Stimulated activated CD4-positive, alpha-beta T cell treated with anti-CD3 and anti-CD28 coated beads, TNF-alpha, amount 100 ng/mL, for 4 hours (primary cell): ENCODE results near the gene ANKRD1.

Experiments used
- DNase-seq, 3 experiments: peaks; one replicate each; pipeline ENCODE4 v3.0.0-alpha.2; 2020; ENCODE audit warnings: low read depth in 3 of 3

Gene ANKRD1

GRCh38 chr10:90935581-90936275 lies 14.8 kb upstream of the ANKRD1 start:
- DNase-seq, result no peak

GRCh38 chr10:90930971-90931871 lies 10.3 kb upstream of the ANKRD1 start:
- no peak for DNase-seq

GRCh38 chr10:90930070-90930837 lies 9.4 kb upstream of the ANKRD1 start:
- no peak for DNase-seq

DNA sequence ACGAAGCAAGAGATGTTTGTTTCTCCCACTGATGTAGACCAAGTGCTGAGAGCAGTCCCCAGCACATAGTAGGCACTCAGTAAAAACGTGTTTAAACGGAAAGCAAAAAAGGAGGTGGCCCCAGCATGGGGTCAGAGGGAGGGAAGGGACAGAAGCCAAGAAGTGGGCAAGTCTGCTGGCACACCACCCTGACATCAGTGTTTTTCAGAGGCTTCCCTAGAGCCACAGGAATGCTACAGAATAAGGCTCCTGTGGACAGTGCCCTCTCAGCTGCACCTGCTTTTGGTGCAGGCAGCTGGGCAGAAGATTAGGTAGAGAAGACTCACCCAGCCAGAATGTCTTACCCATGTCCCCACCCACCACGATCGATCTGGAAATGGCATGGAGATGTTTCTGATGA lies 8.3 kb upstream of the ANKRD1 start:
- no peak for DNase-seq

DNA sequence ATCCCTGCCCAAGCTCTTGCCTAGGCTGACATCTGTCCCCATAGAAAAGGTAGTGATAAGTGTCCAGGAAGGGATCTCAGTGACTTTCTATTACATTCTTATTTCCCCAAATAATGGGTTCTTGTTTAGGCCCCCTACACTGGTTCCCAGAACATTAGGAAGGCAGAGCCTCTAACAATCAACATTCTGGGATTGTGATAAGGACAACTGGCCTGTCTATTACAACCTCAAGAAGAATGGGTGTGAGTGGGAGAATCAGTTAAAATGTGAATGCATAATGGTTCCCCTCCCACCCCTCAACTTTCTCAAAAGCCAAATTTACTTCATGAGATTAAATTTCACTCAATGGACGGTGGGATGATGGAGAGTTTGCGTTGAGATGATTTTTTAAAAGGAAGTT lies 6.4 kb upstream of the ANKRD1 start:
- no peak for DNase-seq

GRCh38 chr10:90925079-90926029 lies 4.5 kb upstream of the ANKRD1 start:
- DNase-seq, result no peak

- no peak for DNase-seq
Observed at GRCh38 chr10:90924552-90924951, 3.7 kb upstream of the ANKRD1 start.

GRCh38 chr10:90923111-90923731 lies 2.3 kb upstream of the ANKRD1 start:
- no peak for DNase-seq

- no peak for DNase-seq
Observed at GRCh38 chr10:90921906-90922305, 1.0 kb upstream of the ANKRD1 start.

DNA sequence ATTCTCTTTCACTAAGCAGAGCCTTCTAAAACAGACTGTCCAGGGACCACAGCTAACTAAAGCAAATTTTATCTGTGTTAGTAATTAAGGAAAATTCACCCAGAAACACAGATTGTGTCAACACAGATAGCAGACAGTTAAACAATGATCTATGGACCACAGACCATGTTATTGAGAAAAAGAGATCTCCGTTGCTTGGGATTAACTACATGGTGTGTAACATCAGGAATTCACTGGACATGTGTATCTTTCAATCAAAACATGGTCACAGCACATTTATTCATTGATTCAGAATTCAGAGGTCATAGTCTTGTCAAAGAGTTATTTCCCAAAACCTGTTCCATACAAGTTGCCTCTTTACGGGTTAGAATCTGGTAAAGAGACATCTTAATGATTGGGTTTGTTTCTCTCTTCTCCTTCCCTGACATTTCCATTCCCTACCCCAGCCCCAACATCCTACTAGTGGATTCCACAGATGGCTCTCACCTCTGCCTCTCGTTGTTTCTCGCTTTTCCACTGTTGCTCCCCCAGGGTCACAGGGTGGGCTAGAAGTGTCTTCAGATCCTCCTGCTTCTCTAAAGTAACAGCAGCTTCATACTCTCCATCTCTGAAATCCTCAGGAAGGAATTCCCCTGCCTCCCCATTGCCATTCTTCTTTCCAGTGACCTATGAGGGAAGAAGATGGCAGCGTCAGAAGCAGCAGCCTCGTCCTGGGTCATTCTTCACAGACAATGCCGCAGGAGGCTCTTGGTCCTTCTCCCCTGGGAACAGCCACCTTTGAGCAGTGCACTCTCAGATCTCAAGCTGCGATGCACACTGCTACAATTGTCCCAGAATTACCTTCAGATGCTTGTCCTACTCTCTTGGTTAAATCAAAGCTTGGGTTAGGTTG lies 958 bp downstream of the ANKRD1 start:
- no peak for DNase-seq

GRCh38 chr10:90917968-90918318 lies 2.9 kb downstream of the ANKRD1 start:
- DNase-seq, result no peak

DNA sequence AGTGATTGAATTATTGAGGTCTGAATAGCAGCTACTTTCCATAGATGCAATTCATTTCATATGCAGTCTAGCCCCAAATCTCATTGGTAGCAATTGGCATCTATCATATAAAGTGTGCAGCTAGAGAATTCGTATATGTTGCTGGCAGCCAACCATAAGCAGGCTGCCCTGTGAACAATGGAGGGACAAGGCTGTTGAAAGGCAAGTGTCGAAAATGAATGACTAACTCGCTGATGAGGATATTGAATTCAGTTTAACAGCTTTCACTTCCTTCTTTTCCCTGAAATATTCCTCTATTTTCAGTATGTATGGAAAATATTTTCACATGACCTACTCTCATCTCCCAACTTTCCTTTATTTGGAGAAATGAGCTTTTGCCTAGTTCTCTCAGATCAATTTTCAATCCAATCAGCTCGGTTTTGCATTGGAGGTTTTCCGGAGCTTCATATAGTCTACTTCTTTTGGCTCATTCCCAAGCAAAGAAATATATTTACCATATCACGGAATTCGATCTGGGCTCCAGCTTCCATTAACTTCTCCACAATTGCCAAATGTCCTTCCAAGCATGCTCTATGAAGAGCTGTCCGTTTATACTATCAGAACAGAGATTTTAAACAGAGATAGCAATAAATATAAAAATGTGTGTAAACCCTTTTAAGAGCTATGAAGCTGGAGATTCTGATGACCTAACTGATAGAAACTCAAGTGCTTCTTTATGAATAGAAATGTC lies 3.5 kb downstream of the ANKRD1 start:
- DNase-seq, result no peak

DNA sequence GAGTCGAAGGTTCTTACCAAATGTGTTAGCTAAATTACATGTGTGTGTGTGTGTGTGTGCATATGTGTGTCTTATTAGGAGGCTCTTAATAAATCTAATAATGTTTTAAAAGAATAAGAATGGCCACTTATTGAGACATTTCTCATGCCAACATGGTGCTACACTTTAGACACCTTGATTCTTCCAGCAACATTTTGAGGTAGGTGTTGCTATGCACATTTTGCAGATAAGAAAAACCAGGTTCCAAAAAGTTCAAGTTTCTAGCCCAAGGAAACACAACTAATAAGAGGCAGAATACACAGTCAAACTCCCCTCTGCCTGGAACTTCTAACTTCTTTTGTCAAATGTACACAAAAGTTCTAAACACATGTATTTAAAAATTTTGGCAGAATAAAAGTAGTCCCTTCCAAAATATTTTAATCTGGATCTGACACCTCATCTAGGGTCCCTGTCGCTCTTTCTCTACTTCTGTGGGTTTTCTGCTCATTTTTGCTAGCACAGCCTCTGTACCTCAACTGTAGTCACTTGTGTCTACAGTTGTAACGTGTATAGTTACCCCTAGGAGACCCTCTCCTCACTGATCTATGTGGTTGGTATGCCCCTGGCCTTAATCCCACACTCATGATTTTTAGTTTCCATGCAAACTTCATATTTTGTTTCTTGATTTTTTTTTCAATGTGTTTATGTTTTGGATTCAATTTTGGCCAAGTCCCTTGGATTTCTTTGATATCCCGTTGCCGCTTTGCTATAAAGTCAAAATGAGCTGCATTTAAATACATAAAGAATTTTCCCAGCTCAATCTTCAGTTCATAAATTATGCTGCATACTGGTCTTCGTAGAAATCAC lies 4.3 kb downstream of the ANKRD1 start:
- DNase-seq, result no peak

GRCh38 chr10:90915766-90916075 lies 5.2 kb downstream of the ANKRD1 start:
- DNase-seq, result no peak

DNA sequence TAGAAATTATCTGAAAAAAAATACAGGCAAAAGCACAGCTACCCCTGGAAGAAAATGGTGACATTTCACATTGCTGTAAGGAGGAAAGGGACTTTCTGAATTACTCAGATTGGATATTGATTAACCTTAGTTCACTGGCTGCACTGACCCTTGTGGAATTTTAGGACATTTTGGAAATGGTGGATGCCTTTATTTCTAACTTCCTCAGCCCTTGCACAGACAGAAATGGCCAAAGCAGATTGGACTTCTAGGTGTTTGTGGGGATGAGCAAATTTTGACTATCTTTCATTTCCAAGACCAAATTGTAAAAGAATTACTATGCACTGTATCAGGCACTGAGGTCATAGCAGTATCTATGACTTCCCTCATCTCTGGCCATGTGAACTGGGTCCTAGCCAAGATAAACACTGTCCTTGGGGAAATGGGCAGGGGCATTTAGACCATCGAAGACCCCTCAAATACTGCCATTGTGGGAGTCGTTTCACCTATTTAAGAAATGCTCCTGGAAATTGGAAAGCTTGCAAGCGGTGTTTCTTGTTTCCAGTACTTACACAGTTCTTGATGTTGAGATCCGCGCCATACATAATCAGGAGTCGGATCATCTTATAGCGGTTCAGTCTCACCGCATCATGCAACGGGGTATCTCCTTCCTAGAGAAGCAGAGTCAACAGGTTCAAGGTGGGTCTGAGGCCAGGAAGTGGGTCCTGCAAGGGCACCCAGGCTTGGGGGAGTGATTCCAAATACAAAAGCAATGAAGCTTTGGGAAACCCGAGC lies 5.7 kb downstream of the ANKRD1 start:
- no peak for DNase-seq

GRCh38 chr10:90913774-90914420 lies 7.0 kb downstream of the ANKRD1 start:
- no peak for DNase-seq

DNA sequence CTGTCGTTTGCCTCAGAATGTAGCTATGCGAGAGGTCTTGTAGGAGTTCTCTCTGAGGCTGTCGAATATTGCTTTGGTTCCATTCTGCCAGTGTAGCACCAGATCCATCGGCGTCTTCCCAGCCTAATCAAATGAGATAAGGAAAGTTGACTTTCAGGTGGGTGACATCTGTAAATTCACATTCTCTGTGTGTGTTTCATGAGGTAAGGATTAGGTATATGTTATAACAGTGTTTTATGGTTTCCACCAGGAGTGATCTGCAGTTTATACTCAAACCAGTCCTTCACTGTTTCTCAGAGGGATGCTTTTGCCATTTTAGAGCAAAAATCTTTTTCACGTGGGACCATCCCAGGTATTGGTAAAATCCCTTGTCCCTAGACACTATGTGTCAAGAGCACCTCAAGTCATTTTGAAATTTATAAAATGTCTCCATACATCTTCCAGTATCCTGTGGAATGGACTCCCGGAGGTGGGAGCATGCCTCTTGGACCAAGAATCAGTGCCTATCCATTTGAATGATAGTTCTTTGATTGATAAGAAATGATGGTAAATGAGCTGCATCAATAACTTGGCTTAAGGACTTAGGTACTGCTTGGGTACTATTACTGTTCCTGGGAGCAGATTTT lies 7.9 kb downstream of the ANKRD1 start:
- no peak for DNase-seq
